ENCODE results near the gene ANKRD13B. TPM values are rescaled to one million over a fixed set of nuclear protein-coding genes. Genes with fewer than 3 reads are reported as not detected.
A peak's percentile ranks its signal among the peaks of the same experiment; 100 is the strongest.

ANKRD13B gene
- total and polyA plus RNA-seq, 2 of the 13 experiments (the other 11 are each of a cell fraction or from before 2014, with no cell fraction given) = 1.7 to 1.8 TPM

DNA sequence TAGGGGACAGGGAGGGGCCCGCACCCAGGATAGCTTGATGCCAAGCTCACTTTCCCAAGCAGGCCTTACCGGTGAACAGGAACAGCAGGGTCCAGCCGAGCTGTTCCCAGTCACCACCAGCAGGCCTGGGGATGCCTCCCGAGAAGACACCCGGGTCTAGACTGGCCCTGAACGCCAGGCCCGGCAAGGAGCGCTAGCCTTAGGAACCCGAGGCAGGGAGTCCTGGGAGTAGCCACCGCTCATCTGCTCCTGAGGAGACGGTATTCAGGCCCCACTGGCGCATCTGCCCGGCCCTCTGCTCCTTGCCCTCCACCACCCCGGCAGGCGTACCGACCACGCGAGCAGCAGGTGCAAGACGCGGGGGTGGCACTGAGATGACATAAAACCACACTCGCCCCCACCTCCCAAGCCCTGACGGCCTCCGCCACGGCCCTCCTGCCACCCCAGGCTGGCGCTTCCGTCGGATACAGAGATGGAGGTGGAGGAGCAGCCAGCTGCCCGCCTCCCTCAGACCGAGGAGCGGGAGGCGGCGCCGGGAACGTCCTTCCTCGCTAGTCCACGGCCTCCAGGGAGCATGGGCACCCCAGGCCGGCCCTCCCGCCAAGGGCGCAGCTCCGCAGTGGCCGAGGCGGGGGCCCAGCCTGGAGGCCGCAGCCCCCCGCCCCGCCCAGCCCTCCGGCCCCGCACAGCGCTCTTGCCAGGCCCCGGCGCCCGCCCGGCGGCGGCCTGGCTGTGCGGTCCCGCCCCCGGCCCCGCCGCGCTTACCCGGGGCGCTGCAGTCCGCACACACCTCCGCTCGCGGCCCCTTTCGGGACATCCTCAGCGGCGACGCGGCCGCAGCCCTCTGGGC, 4.1 kb upstream of the ANKRD13B start (continued):
- TF ChIP-seq, protein P1, sequence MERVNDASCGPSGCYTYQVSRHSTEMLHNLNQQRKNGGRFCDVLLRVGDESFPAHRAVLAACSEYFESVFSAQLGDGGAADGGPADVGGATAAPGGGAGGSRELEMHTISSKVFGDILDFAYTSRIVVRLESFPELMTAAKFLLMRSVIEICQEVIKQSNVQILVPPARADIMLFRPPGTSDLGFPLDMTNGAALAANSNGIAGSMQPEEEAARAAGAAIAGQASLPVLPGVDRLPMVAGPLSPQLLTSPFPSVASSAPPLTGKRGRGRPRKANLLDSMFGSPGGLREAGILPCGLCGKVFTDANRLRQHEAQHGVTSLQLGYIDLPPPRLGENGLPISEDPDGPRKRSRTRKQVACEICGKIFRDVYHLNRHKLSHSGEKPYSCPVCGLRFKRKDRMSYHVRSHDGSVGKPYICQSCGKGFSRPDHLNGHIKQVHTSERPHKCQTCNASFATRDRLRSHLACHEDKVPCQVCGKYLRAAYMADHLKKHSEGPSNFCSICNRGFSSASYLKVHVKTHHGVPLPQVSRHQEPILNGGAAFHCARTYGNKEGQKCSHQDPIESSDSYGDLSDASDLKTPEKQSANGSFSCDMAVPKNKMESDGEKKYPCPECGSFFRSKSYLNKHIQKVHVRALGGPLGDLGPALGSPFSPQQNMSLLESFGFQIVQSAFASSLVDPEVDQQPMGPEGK (CRISPR knock-in tag; IDR thresholded peaks at IDR 0.05) = peak; percentile 56
- TF ChIP-seq, protein P2, sequence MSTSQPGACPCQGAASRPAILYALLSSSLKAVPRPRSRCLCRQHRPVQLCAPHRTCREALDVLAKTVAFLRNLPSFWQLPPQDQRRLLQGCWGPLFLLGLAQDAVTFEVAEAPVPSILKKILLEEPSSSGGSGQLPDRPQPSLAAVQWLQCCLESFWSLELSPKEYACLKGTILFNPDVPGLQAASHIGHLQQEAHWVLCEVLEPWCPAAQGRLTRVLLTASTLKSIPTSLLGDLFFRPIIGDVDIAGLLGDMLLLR (CRISPR knock-in tag; IDR thresholded peaks at IDR 0.05) = 0 out of 2 replicates have a peak, but pooled peaks have one; percentile 36
- TF ChIP-seq, protein P3, sequence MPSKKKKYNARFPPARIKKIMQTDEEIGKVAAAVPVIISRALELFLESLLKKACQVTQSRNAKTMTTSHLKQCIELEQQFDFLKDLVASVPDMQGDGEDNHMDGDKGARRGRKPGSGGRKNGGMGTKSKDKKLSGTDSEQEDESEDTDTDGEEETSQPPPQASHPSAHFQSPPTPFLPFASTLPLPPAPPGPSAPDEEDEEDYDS (CRISPR knock-in tag; IDR thresholded peaks at IDR 0.05) = 0 out of 2 replicates have a peak, but pooled peaks have one; percentile 24
- TF ChIP-seq MBD4 (IDR thresholded peaks at IDR 0.05; ENCODE audit: borderline replicate concordance, low read length) (no peak), ZNF678 (CRISPR knock-in tag; IDR thresholded peaks at IDR 0.05) (no peak), KDM4B (CRISPR knock-in tag; IDR thresholded peaks at IDR 0.05) (no peak), ZNF281 (CRISPR knock-in tag; IDR thresholded peaks at IDR 0.05; ENCODE audit: borderline replicate concordance) (no peak), ZFY (CRISPR knock-in tag; IDR thresholded peaks at IDR 0.05) (peak; percentile 37; the same call in 1 of the 2 replicates), ZFX (CRISPR knock-in tag; IDR thresholded peaks at IDR 0.05; ENCODE audit: low read depth) (peak; percentile 77), GABPB1 (CRISPR knock-in tag; IDR thresholded peaks at IDR 0.05) (peak; percentile 41; the same call in 1 of the 2 replicates), TMF1 (CRISPR knock-in tag; IDR thresholded peaks at IDR 0.05; ENCODE audit: low read depth) (0 out of 2 replicates have a peak, but pooled peaks have one; percentile 22), ZNF569 (CRISPR knock-in tag; IDR thresholded peaks at IDR 0.05; ENCODE audit: borderline replicate concordance) (no peak), ZNF296 (CRISPR knock-in tag; conservative IDR thresholded peaks at IDR 0.05) (0 out of 2 replicates have a peak, but pooled peaks have one; percentile 25), POGK (CRISPR knock-in tag; conservative IDR thresholded peaks at IDR 0.05) (0 out of 2 replicates have a peak, but pooled peaks have one; percentile 26)
- TF ChIP-seq, protein P4, sequence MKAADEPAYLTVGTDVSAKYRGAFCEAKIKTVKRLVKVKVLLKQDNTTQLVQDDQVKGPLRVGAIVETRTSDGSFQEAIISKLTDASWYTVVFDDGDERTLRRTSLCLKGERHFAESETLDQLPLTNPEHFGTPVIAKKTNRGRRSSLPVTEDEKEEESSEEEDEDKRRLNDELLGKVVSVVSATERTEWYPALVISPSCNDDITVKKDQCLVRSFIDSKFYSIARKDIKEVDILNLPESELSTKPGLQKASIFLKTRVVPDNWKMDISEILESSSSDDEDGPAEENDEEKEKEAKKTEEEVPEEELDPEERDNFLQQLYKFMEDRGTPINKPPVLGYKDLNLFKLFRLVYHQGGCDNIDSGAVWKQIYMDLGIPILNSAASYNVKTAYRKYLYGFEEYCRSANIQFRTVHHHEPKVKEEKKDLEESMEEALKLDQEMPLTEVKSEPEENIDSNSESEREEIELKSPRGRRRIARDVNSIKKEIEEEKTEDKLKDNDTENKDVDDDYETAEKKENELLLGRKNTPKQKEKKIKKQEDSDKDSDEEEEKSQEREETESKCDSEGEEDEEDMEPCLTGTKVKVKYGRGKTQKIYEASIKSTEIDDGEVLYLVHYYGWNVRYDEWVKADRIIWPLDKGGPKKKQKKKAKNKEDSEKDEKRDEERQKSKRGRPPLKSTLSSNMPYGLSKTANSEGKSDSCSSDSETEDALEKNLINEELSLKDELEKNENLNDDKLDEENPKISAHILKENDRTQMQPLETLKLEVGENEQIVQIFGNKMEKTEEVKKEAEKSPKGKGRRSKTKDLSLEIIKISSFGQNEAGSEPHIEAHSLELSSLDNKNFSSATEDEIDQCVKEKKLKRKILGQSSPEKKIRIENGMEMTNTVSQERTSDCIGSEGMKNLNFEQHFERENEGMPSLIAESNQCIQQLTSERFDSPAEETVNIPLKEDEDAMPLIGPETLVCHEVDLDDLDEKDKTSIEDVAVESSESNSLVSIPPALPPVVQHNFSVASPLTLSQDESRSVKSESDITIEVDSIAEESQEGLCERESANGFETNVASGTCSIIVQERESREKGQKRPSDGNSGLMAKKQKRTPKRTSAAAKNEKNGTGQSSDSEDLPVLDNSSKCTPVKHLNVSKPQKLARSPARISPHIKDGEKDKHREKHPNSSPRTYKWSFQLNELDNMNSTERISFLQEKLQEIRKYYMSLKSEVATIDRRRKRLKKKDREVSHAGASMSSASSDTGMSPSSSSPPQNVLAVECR (CRISPR knock-in tag; IDR thresholded peaks at IDR 0.05; ENCODE audit: borderline replicate concordance) = peak; percentile 60

Data from HepG2 (cell line).